Measurements from ENCODE around the gene PAGE2.
"Not testable (repeated sequence)": the region's sequence is repeated elsewhere in the genome, so short reads cannot be mapped to it uniquely, and the experiment has no call there.

Gene PAGE2, protein sequence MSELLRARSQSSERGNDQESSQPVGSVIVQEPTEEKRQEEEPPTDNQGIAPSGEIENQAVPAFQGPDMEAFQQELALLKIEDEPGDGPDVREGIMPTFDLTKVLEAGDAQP

DNA sequence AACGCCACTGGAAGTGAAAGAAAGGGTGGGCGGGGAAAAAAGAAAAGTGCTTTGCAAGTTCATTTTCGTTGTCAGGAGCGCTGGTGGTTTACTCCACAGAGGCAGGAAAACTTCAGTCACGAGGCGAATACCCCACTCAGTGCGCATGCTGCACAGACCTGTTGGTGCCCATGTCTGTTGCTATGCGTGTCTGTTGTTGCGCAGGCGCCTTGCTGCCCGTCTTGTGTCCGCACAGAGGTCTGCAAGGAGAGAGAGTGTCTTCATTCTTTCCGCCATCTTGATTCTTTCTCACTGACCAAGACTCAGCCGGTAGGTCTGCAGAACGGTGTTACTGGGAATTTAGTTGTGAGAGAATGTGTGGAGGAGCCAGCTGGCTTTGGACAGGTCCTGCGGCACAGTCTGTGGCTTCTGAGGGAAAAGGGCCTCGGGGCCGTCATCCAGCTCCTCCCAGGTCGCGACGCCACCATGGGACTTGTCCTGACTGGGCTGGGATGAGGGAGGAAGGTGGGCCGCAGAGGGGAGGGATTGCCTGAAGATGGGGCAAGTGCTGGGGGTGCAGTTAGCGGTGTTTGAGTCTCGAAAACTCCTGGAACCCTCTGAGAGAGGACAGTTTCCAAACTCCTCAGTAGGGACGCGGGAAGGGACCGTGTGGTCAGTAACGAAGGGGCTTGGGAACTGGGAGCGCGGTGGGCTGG is at the start of gene PAGE2:
TSS of gene PAGE2 (plus strand) at position 224 of the 695 bp plus-strand sequence. CDS start 1,003 bp downstream, outside the sequence.
- DNase-seq (ENCODE audit: low read depth): no peak

DNA sequence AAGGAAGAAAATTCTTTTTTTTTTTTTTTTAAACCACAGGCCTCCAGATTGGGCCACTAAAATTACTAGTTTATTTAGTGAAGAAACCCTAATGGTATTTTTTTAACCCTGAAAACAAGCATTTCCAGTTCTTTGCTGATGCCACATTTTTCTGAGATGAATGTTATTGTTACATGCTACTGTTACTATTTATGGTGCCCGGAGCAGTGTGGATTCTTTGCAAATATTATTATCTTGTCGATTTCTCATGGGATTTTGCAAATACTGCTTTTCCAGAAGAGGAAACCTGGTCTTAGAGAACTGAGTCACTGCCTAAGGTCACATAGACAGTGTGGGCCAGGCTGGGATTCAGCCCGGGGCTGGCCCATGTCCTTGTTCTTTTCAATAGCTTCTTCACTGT is 49.3 kb upstream of the PAGE2 start:
- peak; percentile 4 for DNase-seq (ENCODE audit: low read depth)

DNA sequence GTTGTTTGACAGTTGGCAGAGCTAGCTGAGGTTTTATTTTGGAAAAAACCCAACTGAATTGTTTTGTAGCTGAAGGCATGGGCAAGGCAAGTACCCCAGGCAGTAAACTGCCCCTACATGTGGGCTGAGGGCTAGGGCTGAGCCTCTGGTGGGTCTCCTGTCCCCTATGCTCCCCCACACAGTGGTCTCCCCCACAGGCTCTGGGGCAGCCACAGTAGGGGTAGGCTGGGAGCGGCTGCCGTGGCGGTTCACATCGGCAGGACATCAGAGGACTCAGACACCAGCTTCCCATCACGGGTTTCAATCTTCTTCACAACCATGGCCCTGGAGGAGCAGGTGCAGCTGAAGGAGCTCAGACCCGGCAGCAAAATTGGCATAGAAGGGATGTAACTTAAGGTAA is 47.3 kb upstream of the PAGE2 start:
- no peak for DNase-seq (ENCODE audit: low read depth)

DNA sequence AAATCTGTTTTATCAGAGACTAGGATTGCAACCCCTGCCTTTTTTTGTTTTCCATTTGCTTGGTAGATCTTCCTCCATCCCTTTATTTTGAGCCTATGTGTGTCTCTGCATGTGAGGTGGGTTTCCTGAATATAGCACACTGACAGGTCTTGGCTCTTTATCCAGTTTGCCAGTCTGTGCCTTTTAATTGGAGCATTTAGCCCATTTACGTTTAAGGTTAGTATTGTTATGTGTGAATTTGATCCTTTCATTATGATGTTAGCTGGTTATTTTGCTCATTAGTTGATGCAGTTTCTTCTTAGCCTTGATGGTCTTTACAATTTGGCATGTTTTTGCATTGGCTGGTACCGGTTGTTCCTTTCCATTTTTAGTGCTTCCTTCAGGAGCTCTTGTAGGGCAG is 38.2 kb upstream of the PAGE2 start:
- not testable (repeated sequence) for DNase-seq (ENCODE audit: low read depth)

DNA sequence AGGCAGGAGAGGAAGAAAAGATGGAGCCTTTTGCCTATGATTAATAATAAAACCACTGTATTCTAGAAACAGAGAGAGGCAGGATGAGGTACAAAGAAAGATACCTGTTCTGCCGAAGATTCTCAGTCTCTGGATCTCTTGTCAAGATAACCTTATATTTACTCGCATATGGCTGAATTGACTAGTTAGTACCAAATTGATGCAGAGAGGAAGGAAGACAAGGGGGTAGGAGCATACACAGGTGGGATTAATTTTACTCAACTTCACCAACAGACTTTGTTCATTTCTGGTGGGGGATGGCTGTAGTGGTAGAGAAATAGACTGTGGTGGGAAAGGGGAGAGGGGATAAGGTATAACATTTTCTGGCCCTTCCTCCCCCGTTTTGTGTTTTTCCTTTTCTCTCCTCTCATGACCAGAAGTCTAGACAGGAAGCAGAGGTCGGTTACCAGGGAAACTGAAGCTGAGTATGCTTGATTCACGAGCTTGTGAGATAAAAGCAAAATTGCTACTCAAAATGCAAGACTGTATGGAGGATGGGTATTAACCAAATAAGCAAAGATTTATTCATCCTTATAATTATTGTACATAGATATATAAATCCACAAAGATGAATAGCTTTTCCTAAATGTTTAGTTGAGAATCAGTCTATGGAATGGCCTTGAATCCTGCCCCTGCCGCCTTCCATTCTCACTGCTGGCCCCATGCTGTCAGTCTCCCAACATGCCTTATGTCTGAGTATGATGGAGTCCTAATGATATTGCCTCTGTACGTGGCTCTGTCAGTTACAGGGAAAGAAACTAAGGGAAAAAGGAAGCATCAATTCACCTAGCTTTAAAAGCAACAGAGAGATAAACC is 31.8 kb upstream of the PAGE2 start:
- DNase-seq (ENCODE audit: low read depth): no peak

DNA sequence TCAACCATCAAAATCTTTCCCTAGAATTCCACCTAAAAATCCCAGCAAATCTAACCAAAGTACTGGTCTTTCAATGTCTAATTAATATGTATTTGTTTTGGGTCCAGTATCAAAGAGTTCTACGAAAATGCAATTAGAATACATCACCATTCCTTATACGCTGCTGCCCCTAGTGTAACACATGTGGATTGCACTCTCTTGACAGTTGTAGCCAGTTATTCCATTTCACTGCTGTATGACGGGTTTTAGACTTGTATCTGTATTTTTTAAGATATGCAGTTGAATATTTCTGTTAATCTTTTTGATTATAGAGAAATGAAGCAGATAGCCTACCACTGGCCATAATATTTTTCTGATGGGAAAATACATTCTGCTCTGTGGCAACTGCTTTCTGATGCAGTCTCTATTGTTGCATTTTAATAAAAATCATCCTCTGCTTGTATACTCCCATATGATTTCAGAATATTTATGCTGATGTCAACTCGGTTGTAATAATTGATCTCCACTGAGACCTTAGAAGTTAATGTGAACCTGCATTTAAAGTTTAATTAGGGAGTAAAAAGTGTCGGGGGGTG is 31.1 kb upstream of the PAGE2 start:
- DNase-seq (ENCODE audit: low read depth): peak; percentile 9

DNA sequence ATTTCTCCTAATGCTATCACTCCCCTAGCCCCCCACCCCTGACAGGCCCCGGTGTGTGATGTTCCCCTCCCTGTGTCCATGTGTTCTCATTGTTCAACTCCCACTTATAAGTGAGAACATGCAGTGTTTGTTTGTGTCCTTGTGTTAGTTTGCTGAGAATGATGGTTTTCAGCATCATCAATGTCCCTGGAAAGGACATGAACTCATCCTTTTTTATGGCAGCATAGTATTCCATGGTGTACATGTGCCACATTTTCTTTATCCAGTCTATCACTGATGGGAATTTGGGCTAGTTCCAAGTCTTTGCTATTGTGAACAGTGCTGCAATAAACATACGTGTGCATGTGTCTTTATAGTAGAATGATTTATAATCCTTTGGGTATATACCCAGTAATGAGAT is 21.6 kb upstream of the PAGE2 start:
- DNase-seq (ENCODE audit: low read depth): not testable (repeated sequence)

DNA sequence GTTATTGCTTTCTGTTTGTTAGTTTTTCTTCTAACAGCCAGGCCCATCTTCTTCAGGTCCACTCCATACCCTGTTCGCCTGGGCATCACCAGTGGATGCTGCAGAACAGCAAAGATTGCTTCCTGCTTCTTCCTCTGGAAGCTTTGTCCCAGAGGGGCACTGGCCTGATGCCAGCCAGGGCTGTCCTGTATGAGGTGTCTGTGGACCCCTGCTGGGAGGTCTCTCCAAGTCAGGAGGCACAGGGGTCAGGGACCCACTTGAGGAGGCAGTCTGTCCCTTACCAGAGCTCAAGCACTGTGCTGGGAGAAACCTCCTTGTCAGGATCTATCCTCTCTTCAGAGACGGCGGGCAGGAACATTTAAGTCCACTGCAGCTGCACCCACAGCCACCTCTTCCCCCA is 16.5 kb upstream of the PAGE2 start:
- no peak for DNase-seq (ENCODE audit: low read depth)

DNA sequence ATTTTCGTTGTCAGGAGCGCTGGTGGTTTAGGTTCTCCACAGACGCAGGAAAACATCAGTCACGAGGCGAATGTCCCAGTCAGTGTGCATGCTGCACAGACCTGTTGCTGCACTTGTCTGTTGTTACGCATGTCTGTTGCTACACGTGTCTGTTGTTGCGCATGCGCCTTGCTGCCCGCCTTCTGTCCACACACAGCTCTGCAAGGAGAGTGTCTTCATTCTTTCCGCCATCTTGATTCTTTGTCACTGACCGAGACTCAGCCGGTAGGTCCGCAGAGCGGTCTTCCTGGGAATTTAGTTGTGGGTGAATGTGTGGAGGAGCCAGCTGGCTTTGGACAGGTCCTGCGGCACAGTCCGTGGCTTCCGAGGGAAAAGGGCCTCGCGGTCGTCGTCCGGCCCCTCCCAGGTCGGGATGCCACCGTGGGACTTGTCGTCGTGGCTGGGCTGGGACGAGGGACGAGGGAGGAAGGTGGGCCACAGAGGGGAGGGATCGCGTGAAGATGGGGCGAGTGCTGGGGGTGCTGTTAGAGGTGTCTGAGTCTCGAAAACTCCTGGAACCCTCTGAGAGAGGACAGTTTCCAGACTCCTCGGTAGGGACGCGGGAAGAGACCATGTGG is 13.9 kb upstream of the PAGE2 start, which contains the start of gene PAGE2B:
TSS of gene PAGE2B (plus strand) at position 180 of the 617 bp plus-strand sequence. CDS start 1,012 bp downstream, outside the sequence.
- no peak for DNase-seq (ENCODE audit: low read depth)

DNA sequence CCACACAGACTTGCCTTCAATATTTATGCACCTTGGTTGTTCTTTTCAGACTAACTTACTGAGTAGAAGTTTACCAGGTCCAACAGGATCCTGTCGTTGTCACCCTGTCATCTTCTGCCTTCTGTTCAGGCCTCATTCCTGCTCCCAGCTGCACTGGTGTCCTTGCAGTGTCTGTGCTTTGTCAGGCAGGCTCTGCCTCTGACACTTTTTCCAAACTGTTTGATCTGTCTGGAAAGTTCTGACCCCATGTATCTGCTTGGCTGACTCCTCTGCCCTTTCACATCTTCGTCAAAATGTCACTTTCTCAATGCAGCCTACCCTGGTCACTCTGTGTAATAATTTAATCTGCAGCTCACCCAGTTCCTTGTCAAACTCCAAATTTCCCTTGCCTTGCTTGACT is 9.9 kb downstream of the PAGE2 start:
- no peak for DNase-seq (ENCODE audit: low read depth)

DNA sequence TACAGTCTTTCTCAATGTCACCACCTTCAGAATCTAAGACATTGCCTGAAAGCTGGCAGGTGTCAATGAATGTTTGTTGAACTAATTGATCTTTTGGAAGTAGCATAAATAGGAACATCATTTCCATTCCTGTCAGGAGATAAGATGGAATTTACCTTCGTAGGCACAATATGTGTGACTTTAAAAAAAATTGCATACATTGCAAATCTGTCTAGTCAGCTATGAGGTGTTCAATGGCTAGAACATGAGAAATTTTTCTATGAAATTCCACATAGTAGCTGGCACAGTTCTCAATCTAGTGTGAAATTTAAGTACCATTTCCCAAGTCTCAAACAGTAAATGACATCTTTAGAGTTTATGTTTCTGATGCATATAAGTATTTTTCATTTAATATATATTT is 10.3 kb downstream of the PAGE2 start:
- no peak for DNase-seq (ENCODE audit: low read depth)

DNA sequence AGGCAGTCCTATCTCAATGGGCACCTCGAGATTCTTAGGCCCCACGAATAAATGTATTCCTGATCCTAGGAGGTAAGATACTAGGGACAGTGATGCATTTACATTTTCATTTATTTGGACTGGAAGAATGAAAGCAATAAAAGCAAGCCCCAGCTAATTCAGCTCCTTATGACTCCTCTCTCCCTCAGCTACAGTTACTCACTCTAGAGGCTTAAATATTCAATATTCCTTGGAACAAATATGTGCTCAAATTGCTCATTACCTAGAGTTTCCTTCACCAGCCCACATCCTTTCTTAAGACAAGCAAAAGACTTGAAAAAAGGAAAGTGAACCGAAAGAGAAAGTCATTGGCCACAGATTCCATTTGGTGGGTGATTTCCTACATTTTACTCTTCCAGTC is 13.9 kb downstream of the PAGE2 start:
- DNase-seq (ENCODE audit: low read depth): no peak

DNA sequence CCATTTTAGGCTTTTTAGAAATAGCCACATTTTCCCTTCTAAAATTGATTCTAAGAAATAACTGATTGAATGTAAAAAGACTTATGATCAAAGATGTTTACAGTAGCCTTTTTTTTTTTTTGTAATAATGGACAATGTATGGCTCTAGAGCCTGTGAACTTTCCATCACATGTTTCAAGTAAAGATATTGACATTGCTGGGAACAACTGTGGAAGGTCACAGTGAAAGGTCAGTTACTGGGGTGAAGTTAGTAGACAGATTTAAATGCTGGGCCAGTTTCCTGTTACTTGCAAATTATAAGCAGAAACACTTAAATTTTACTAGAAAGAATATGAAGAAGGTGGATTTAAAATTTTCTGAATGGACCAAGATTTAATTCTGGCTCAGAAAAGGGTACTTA is 18.4 kb downstream of the PAGE2 start:
- no peak for DNase-seq (ENCODE audit: low read depth)

DNA sequence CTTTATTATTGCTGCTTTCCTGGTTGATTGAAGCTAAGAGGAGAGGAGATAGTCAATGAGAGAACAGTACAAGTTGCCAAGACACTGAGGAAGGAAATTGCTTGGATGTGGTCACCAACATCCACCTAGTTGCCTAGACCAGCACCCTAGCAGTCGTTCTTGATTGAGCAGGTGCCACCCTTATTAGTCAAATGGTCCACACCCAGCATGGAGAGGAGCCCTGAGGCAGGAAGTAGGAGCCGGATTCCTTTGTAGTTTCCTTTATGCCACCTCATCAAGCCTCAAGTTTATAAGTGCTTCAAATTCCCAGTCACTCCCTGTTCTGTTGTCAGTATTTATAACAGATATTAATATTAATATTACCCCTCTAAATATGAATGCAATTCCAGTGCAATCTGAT is 19.1 kb downstream of the PAGE2 start:
- no peak for DNase-seq (ENCODE audit: low read depth)

DNA sequence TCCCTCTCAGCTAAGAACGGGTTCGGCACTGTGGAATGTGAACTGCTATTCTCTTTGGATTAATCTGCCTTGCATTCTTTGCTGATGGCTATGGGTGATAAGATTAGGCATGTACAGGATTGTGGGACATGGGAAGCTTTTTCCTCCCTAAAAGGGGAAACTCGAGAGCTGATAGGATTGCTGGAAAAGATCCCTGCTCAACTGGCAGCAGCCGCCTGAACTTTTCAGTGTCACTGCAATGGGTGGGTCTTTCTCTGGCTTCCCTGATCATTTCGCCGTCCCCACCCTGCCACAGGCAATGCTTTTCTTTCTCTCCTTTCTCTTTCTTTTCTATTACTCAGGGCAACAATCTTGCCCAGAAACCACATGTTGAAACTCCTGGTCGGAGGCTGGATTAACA is 20.5 kb downstream of the PAGE2 start:
- no peak for DNase-seq (ENCODE audit: low read depth)

DNA sequence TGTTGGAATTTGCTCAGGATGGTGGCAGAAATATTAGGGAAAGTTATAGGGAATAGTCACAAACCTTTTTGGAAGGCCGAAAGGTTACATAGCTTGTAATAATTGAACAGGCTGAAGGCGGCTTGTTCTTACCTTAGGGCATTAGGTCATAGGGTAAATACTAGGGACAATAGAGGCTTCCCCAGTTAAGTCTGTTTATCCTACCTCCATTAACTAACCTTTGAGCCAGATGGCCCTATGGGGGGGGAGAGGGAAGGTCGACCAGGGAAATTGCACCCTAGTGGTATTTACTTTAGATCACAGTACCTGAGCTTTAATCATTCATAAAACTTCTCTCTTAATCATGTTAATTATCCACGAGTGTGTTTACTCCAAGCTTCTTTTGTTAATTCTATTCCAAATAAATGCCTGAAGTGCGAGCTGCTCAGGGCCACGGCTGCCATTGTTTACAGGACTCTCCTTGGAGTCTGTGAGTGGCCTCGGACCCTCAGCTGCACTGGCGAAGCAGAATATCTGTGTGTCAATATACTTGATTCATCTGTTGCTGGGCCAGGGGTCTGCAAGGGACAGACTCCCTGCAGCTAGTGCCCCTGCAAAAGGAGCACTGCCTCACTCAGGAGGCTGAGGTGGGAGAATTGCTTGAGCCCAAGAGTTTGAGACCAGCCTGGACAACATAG is 22.9 kb downstream of the PAGE2 start:
- no peak for DNase-seq (ENCODE audit: low read depth)

DNA sequence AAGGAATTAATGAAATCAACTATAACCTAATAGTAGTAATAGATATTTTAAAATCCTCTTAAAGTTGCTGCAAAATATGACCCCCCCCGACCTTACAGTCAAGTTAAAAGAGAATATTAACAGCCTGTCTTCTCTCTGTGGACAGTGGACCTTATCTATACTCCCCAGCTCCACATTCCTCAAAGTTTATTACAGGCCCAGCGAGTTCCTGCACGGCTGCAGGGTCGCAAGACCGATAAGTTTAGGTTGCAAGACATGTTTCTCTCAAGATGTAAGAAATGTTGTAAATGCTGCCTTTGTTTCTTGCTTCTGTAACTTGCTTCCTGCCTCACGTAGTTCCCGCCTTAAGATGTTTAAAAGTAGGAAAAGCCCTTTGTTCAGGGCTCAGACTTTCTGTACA is 27.8 kb downstream of the PAGE2 start:
- not testable (repeated sequence) for DNase-seq (ENCODE audit: low read depth)

DNA sequence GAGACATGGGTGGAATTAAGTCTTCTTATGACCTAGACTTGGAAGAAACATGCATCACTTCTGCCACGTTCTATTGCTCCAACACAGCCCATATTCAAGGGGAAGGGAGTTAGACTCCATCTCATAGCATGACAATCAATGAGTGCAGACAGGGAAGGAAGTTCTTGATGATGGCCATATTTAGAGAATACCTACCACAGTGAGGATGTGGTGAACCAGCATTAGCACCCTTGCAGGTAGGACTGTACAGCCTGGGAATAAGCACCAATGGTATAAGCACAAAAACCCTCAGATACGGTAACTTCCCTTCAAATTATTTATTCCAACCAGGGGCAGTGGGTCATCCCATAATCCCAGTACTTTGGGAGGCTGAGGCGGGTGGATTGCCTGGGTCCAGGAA is 29.8 kb downstream of the PAGE2 start:
- DNase-seq (ENCODE audit: low read depth): no peak

DNA sequence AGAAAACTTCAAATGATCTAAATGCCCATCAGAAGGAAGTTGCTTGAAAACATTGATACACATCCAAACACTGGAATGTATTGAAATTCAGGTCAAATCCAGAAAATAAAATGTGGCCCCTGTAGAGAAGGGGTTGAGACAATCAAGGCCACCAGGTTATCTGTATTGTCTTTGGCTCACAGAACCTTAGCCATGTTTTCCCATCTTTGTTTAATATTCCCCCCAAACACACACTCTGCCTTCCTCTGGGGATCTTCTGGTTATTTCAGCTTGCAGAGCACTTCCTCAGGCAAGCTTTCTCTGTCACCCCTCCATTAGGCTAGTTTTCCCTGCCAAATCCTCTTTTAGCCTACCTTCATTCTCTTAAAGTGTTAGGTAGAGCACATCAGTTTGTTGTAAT is 30.5 kb downstream of the PAGE2 start:
- DNase-seq (ENCODE audit: low read depth): no peak

DNA sequence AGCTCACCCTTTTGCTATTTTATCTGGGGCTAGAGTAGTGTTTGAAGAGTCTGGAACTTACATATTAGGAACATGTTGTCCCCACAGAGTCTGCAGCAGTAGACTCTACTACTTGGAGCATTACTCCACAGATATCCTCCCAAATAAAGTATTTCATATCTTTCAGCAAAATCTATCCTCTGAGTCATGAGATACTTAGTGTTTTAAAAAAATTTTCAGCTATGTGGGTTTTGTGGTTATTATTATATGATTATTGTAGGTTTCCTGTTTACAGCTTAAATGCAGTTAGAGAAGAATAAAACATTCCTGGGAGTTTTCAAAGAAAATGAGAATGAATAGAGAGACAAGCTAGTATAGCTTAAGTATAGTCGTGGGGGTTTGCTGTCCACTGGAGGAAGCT is 30.9 kb downstream of the PAGE2 start:
- DNase-seq (ENCODE audit: low read depth): no peak

DNA sequence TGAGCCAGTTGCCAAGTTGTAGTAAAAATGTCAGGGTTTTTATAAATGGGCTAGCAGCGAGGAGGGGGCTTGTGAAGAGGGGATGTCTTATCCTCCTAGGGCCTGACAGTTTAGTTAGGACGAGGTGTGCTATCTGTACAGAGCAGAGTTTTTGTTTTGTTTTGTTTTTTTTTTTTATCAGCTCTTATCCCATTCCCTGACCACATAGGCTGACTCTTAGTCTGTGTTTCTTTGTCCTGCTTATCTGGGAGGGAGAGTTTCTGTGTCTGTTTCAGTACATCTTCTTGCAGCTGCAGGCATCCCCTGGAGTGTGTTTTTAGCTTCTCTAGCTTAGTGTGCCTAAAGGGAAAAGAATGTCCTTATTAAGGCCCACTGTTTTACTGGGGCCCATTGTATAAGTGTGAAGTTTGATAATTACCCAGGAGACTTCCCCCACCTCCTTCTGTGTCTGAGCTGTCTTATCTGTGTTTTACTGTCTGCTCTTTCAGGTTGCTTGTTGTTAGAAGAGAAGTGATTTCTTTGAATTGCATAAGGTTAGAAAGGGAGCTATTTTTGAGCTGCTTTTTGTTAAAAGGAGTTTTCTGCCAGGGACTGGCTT is 32.0 kb downstream of the PAGE2 start:
- no peak for DNase-seq (ENCODE audit: low read depth)

Data from GM04504 (cell line).